ELF-1 (cell line): Measurements from ENCODE around the gene MTG1.
A peak's percentile ranks its signal among the peaks of the same experiment; 100 is the strongest.
"Not testable (repeated sequence)": the region's sequence is repeated elsewhere in the genome, so short reads cannot be mapped to it uniquely, and the experiment has no call there.

Experiments used
- DNase-seq: peaks from one replicate; pipeline ENCODE4 v3.0.0-alpha.2; 2016; ENCODE audit warnings: low read depth, low spot score

Gene MTG1

GRCh38 chr10:133424102-133424501 lies 30.1 kb downstream of the MTG1 start:
- DNase-seq: not testable (repeated sequence)

- not testable (repeated sequence) for DNase-seq
Measured at GRCh38 chr10:133424601-133425000, 30.6 kb downstream of the MTG1 start, which contains the start of gene SPRN. Gene SPRN (minus strand): TSS chr10:133424625. CDS start chr10:133423681, 944 bp downstream.

GRCh38 chr10:133429571-133429970 lies 35.6 kb downstream of the MTG1 start:
- DNase-seq: not testable (repeated sequence)

- DNase-seq: not testable (repeated sequence)
Measured at GRCh38 chr10:133431888-133432613, 38.1 kb downstream of the MTG1 start.

GRCh38 chr10:133432789-133433188 lies 38.8 kb downstream of the MTG1 start:
- not testable (repeated sequence) for DNase-seq

GRCh38 chr10:133438711-133439273 lies 44.8 kb downstream of the MTG1 start:
- peak; percentile 36 for DNase-seq

GRCh38 chr10:133439517-133440461 lies 45.8 kb downstream of the MTG1 start:
- no peak for DNase-seq

GRCh38 chr10:133440633-133441285 lies 46.8 kb downstream of the MTG1 start:
- DNase-seq: peak; percentile 0

- not testable (repeated sequence) for DNase-seq
Measured at GRCh38 chr10:133441356-133441755, 47.4 kb downstream of the MTG1 start.

GRCh38 chr10:133441780-133442179 lies 47.8 kb downstream of the MTG1 start:
- DNase-seq: no peak

- DNase-seq: no peak
Measured at GRCh38 chr10:133442191-133442966, 48.4 kb downstream of the MTG1 start.

- DNase-seq: no peak
Measured at GRCh38 chr10:133442967-133443924, 49.3 kb downstream of the MTG1 start.

GRCh38 chr10:133444342-133445267 lies 50.6 kb downstream of the MTG1 start:
- no peak for DNase-seq

- no peak for DNase-seq
Measured at GRCh38 chr10:133445268-133445732, 51.3 kb downstream of the MTG1 start.

- DNase-seq: no peak
Measured at GRCh38 chr10:133445751-133446708, 52.1 kb downstream of the MTG1 start.

- no peak for DNase-seq
Measured at GRCh38 chr10:133446979-133447378, 53.0 kb downstream of the MTG1 start.

GRCh38 chr10:133448120-133448519 lies 54.2 kb downstream of the MTG1 start:
- no peak for DNase-seq
